HL-60 (cell line): ENCODE results near the gene CUL2.

ENCODE experiments used
- DNase-seq, 2 experiments: peaks; one replicate each; pipeline ENCODE4 v3.0.0-alpha.2; 2010 to 2020; ENCODE audit warnings: low read depth in 1 of 2, low spot score in 1 of 2
- H3K27ac ChIP-seq: fragments of 250-450 bp; sonication (Bioruptor Pico); replicated peaks from 2 replicates; pipeline ENCODE4 v1.5.1; 2020; ENCODE audit warnings: mild to moderate bottlenecking, moderate library complexity
- H3K27me3 ChIP-seq: fragments of 250-450 bp; sonication (Bioruptor Pico); 2 replicates; pipeline ENCODE4 v1.5.1; 2021; ENCODE audit warnings: mild to moderate bottlenecking, moderate library complexity; ENCODE audit not compliant: insufficient read depth, poor library complexity, severe bottlenecking
- H3K4me3 ChIP-seq: replicated peaks from 2 replicates; pipeline ENCODE4 v1.5.1; 2011; ENCODE audit warnings: mild to moderate bottlenecking, control low read depth, low read length; ENCODE audit not compliant: insufficient read depth
- CTCF ChIP-seq: IDR thresholded peaks from one replicate; pipeline ENCODE4 v1.5.1; 2011; ENCODE audit warnings: low read length, control low read depth, inconsistent platforms; ENCODE audit not compliant: insufficient read depth
- GABPA ChIP-seq: IDR thresholded peaks from 2 replicates; pipeline ENCODE4 v1.6.1; 2012; ENCODE audit warnings: low read depth
- POLR2AphosphoS5 ChIP-seq: IDR thresholded peaks from 2 replicates; pipeline ENCODE4 v1.6.1; 2012; ENCODE audit warnings: low read depth
- REST ChIP-seq: IDR thresholded peaks from 2 replicates; pipeline ENCODE4 v1.6.1; 2012; ENCODE audit warnings: low read depth; ENCODE audit not compliant: insufficient replicate concordance
- SPI1 ChIP-seq: IDR thresholded peaks from 2 replicates; pipeline ENCODE4 v1.6.1; 2012; ENCODE audit warnings: low read depth, mild to moderate bottlenecking, borderline replicate concordance

CUL2 gene

GRCh38 chr10:34988397-34989067, 101.6 kb downstream of the CUL2 start:
- TF ChIP-seq POLR2AphosphoS5, result no peak
- TF ChIP-seq SPI1, result no peak
- no peak for TF ChIP-seq CTCF
- no peak for TF ChIP-seq GABPA
- no peak for TF ChIP-seq REST
- Histone ChIP-seq H3K27ac (no peak overlapping the region), H3K27me3 (no peaks in the 10 kb centered on the region), H3K4me3 (no peak overlapping the region)
- DNase-seq, result no peak

GRCh38 chr10:34985823-34986222, 104.3 kb downstream of the CUL2 start:
- Histone ChIP-seq H3K4me3 (no peak overlapping the region), H3K27ac (no peak overlapping the region)
- DNase-seq, result no peak

More at GRCh38 chr10:34985823-34986222, 104.3 kb downstream of the CUL2 start:
- TF ChIP-seq REST (no peak), SPI1 (no peak), GABPA (no peak), CTCF (no peak), POLR2AphosphoS5 (no peak)
- no peaks in the 10 kb centered on the region for H3K27me3 ChIP-seq
